ENCODE results near the gene P2RX5. TPM values are rescaled to one million over a fixed set of nuclear protein-coding genes. Genes with fewer than 3 reads are reported as not detected.

Gene P2RX5
- total RNA-seq, 1 experiment from 2014 or later = 8.8 TPM

- POLR2A ChIA-PET = interaction anchor here (1.2 kb wide), 1 partner anchor 9 kb away, joined by 4 read pairs; the partner anchor contains the start of genes CTNS and SHPK
- TF ChIP-seq CTCF (IDR thresholded peaks at IDR 0.05) (no peak), ZNF396 (CRISPR knock-in tag; IDR thresholded peaks at IDR 0.05; ENCODE audit: borderline replicate concordance) (no peak), ZNF671 (CRISPR knock-in tag; IDR thresholded peaks at IDR 0.05) (no peak), JAZF1 (CRISPR knock-in tag; IDR thresholded peaks at IDR 0.05) (no peak), RELA (CRISPR knock-in tag; IDR thresholded peaks at IDR 0.05; ENCODE audit: borderline replicate concordance) (no peak), HMGXB4 (CRISPR knock-in tag; IDR thresholded peaks at IDR 0.05) (no peak), CREM (CRISPR knock-in tag; IDR thresholded peaks at IDR 0.05) (no peak)
- H3K27ac Mint-ChIP-seq = no peak overlapping the region
Measured at GRCh38 chr17:3626831-3627768, 68.9 kb downstream of the P2RX5 start.

More at GRCh38 chr17:3626831-3627768, 68.9 kb downstream of the P2RX5 start:
- H3K4me1 Mint-ChIP-seq = no peaks in the 10 kb centered on the region
- no peaks in the 10 kb centered on the region for H3K9me3 Mint-ChIP-seq
- CTCF ChIA-PET = interaction anchor here (0.8 to 1.8 kb wide), 2 partner anchors 25 to 578 kb away, joined by 3 to 7 read pairs; no protein-coding TSS in a partner anchor
- peaks cover 51% of the 10 kb centered on the region for H3K36me3 Mint-ChIP-seq
- DNase-seq (ENCODE audit: low spot score) (no peak), ATAC-seq (no peak)
- H3K27me3 Mint-ChIP-seq (ENCODE audit: low read depth) = no peaks in the 10 kb centered on the region
- no peak overlapping the region for H3K4me3 Mint-ChIP-seq

Other genes starting within 250 kb of the P2RX5 start
- not detected in 3 replicates for gene SPATA22, start 224.3 kb downstream of the P2RX5 start, total RNA-seq (2021)
- 0.04 TPM in 1 of 3 replicates, not detected in the others for gene ASPA, start 220.2 kb downstream of the P2RX5 start, total RNA-seq (2021)
- 0.35 to 0.82 TPM (median 0.53 TPM) in 3 replicates for gene TRPV3, start 138.3 kb downstream of the P2RX5 start, total RNA-seq (2021)
- 4.4 to 6.1 TPM (median 4.7 TPM) in 3 replicates for gene TRPV1, start 86.7 kb downstream of the P2RX5 start, total RNA-seq (2021)
- gene SHPK, start 59.9 kb downstream of the P2RX5 start, total RNA-seq (2021) = 29.0 to 29.3 TPM (median 29.2 TPM) in 3 replicates
- gene CTNS, start 59.4 kb downstream of the P2RX5 start, total RNA-seq (2021) = 10.7 to 11.9 TPM (median 11.8 TPM) in 3 replicates
- 71.9 to 76.9 TPM (median 76.2 TPM) in 3 replicates for gene TAX1BP3, start 27.6 kb downstream of the P2RX5 start, total RNA-seq (2021)
- 81.2 to 89.7 TPM (median 86.0 TPM) in 3 replicates for gene EMC6, start 27.3 kb downstream of the P2RX5 start, total RNA-seq (2021)
- gene HASPIN, start 27.7 kb upstream of the P2RX5 start, total RNA-seq (2021) = 30.0 to 30.8 TPM (median 30.4 TPM) in 3 replicates
- 18.6 to 21.3 TPM (median 19.5 TPM) in 3 replicates for gene ITGAE, start 105.0 kb upstream of the P2RX5 start, total RNA-seq (2021)
- 48.7 to 51.3 TPM (median 49.6 TPM) in 3 replicates for gene NCBP3, start 150.1 kb upstream of the P2RX5 start, total RNA-seq (2021)
- gene CAMKK1, start 196.9 kb upstream of the P2RX5 start, total RNA-seq (2021) = 8.0 to 9.6 TPM (median 8.7 TPM) in 3 replicates
- 0.07 TPM in 1 of 3 replicates, not detected in the others for gene P2RX1, start 220.3 kb upstream of the P2RX5 start, total RNA-seq (2021)

Data from WTC11 (cell line).